H1 (cell line): ENCODE results near the gene NRXN3. TPM values are rescaled to one million over a fixed set of nuclear protein-coding genes. Genes with fewer than 3 reads are reported as not detected.

Experiments used
- CBX5 ChIP-seq: fragments of 300-800, 300-1000 bp; sonication (generic); IDR thresholded peaks from 2 replicates; pipeline ENCODE4 v1.7.1; 2016; ENCODE audit warnings: antibody characterized with exemption, low read length, low read depth
- CTBP2 ChIP-seq: IDR thresholded peaks from 2 replicates; pipeline ENCODE4 v1.7.0; 2011; ENCODE audit warnings: borderline replicate concordance, mild to moderate bottlenecking, moderate library complexity, mixed read lengths, low read length; ENCODE audit not compliant: insufficient read depth, insufficient read length
- HDAC2 ChIP-seq, 2 experiments: fragments of 300-600 bp in 1 of 2; sonication (generic) in 1 of 2; IDR thresholded peaks; 2 replicates each; pipeline ENCODE4 v1.6.1; 2011 to 2012; ENCODE audit warnings: low read depth in 2 of 2, low read length in 2 of 2, mild to moderate bottlenecking in 2 of 2, moderate library complexity in 2 of 2, borderline replicate concordance in 1 of 2, inconsistent platforms in 1 of 2
- NRF1 ChIP-seq: IDR thresholded peaks from 2 replicates; pipeline ENCODE4 v1.6.1; 2011; ENCODE audit warnings: mild to moderate bottlenecking, low read depth, low read length, improper control_type of control experiment
- SP2 ChIP-seq: IDR thresholded peaks from 2 replicates; pipeline ENCODE4 v1.6.1; 2012; ENCODE audit warnings: mild to moderate bottlenecking, low read length, inconsistent platforms
- polyA plus RNA-seq, 7 experiments: library from polyadenylated mRNA; depleted of rRNA in 3 of 7; stranded (reverse) in 5 of 7; unstranded in 2 of 7; fragments of >200 nt in 5 of 7; fragments of 200-250 nt in 2 of 7; gene quantifications; 1 replicate in 5 of 7; 2 replicates in 1 of 7; 4 replicates in 1 of 7; pipeline versions ENCODE4 v1.2.1 to v1.2.3, GENCODE V29; 2011 to 2013; ENCODE audit warnings: missing spikeins in 2 of 7, mixed read lengths in 2 of 7
- total RNA-seq: library from RNA; stranded (reverse); fragmentation: NEBNext Ultra II Directional; extraction: Animal tissue kit (Norgen Biotek cat#: 25700); gene quantifications from 2 replicates; pipeline ENCODE4 v1.2.1, GENCODE V29; 2021

Gene NRXN3
- total and polyA plus RNA-seq, 2 of the 8 experiments (the other 6 are each of a cell fraction or from before 2014, with no cell fraction given) = 2.6 to 4.1 TPM

DNA sequence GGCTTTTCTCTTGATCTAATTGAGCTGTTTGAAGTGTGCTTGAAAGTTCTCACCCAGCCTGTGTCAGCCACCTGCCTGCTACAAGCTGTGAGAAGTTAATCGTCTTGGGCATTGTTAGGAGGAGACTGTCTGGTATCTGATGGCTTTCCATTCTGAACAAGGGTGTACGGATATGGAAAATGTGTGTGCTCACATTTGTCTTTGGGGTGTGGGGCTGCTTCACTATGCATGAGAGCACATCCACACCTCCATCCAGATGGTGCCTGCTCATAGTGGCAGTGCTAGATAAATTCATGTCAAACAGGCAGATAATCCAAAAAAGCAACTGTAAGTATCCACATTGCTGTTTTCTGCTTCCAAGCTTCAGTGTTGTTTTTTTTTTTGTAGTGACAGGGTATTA is 1578.9 kb downstream of the NRXN3 start (continued):
- TF ChIP-seq CTBP2 (no peak), NRF1 (no peak), CBX5 (no peak), HDAC2 (IDR thresholded peaks at IDR 0.05; ENCODE audit: borderline replicate concordance in 1 of 2, low read depth in 2 of 2, low read length in 2 of 2) (no peak), SP2 (no peak)
